HepG2 (cell line): ENCODE results near the gene XXYLT1. TPM values are rescaled to one million over a fixed set of nuclear protein-coding genes. Genes with fewer than 3 reads are reported as not detected.

ENCODE experiments used
- ATAC-seq: fragments of 200-7000 bp; cut with Tn5 transposase; 3 replicates; pipeline ENCODE4 v1.9.1; 2020; ENCODE audit warnings: mild to moderate bottlenecking, moderate library complexity
- BruUV-seq: library from RNA; stranded (reverse); fragments of 400-500 nt; replicated peaks from 2 replicates; lab custom pipeline; 2021; lab: Mats Ljungman, UMichigan
- CTCF ChIA-PET: fragments of 300-600 bp; formaldehyde crosslinking; extraction: SDS; loops from one replicate; lab custom pipeline; 2021; ENCODE audit warnings: low total read pairs, inconsistent platforms, low intra/inter-chr PET ratio; lab: Yijun Ruan, JAX
- POLR2A ChIA-PET: fragments of 350-600 bp; sonication (Branson Sonifier 250); formaldehyde crosslinking; loops from one replicate; lab custom pipeline; 2020; ENCODE audit warnings: antibody characterized with exemption, inconsistent platforms; lab: Yijun Ruan, JAX
- DNase-seq: peaks from one replicate; pipeline ENCODE4 v3.0.0-alpha.2; 2015; ENCODE audit warnings: low spot score
- FAIRE-seq: peaks from 3 replicates; lab custom pipeline; 2011; peaks lifted over from hg19 to GRCh38; lab: Jason Lieb, UNC
- H2AFZ ChIP-seq: one replicate; pipeline ENCODE4 v1.6.1; 2011; ENCODE audit warnings: low read length, inconsistent platforms
- H3K27ac ChIP-seq: fragments of 300-600 bp; 3 replicates; pipeline ENCODE4 v1.8.0; 2011; ENCODE audit warnings: mixed run types, mild to moderate bottlenecking, mixed read lengths, low read length, inconsistent platforms; ENCODE audit not compliant: insufficient read depth; ENCODE audit errors: extremely low read length
- H3K27me3 ChIP-seq, 2 experiments: fragments of 200-600 bp in 1 of 2; 2 replicates in 1 of 2; 3 replicates in 1 of 2; pipeline versions ENCODE4 v1.6.0 to v1.8.0; 2011; ENCODE audit warnings: low read length in 2 of 2, mild to moderate bottlenecking in 2 of 2, moderate library complexity in 2 of 2, inconsistent platforms in 1 of 2; ENCODE audit not compliant: insufficient read depth in 2 of 2, control insufficient read depth in 1 of 2
- H3K36me3 ChIP-seq, 2 experiments: fragments of 200-600 bp in 1 of 2; replicated peaks in 1 of 2; 2 replicates in 1 of 2; 3 replicates in 1 of 2; pipeline versions ENCODE4 v1.5.1 to v1.8.0; 2011; ENCODE audit warnings: low read length in 2 of 2, inconsistent platforms in 1 of 2; ENCODE audit not compliant: insufficient read depth in 2 of 2, control insufficient read depth in 1 of 2
- H3K4me1 ChIP-seq: 2 replicates; pipeline ENCODE4 v1.5.1; 2012; ENCODE audit warnings: low read length, inconsistent platforms; ENCODE audit not compliant: insufficient read depth
- H3K4me2 ChIP-seq: 2 replicates; pipeline ENCODE4 v1.6.0; 2011; ENCODE audit warnings: low read depth, low read length, inconsistent platforms
- H3K4me3 ChIP-seq, 3 experiments: fragments of 200-600 bp in 1 of 3; sonication (generic), shearing (Covaris generic) in 1 of 3; replicated peaks in 1 of 3; 2 replicates each; pipeline ENCODE4 v1.5.1; 2011 to 2016; ENCODE audit warnings: low read length in 3 of 3, inconsistent platforms in 2 of 3, low read depth in 2 of 3, mild to moderate bottlenecking in 2 of 3, control low read depth in 1 of 3, mixed read lengths in 1 of 3; ENCODE audit not compliant: insufficient read depth in 1 of 3
- H3K79me2 ChIP-seq: one replicate; pipeline ENCODE4 v1.6.1; 2011; ENCODE audit warnings: low read length, inconsistent platforms; ENCODE audit not compliant: insufficient read depth
- H3K9ac ChIP-seq: 2 replicates; pipeline ENCODE4 v1.6.0; 2011; ENCODE audit warnings: mild to moderate bottlenecking, low read depth, low read length, inconsistent platforms; ENCODE audit not compliant: insufficient read depth
- H3K9me3 ChIP-seq: 2 replicates; pipeline ENCODE4 v1.5.1; 2012; ENCODE audit warnings: mild to moderate bottlenecking, low read length
- H4K20me1 ChIP-seq: 2 replicates; pipeline ENCODE4 v1.6.0; 2011; ENCODE audit warnings: inconsistent platforms, mild to moderate bottlenecking, low read length, moderate library complexity; ENCODE audit not compliant: insufficient read depth
- CHD2 ChIP-seq: IDR thresholded peaks from 2 replicates; pipeline ENCODE4 v1.6.1; 2011; ENCODE audit warnings: low read depth, low read length, improper control_type of control experiment
- JUNB ChIP-seq: sonication (generic); formaldehyde crosslinking; IDR thresholded peaks from 2 replicates; pipeline ENCODE4 v1.8.0; 2022; ENCODE audit warnings: missing genetic modification reagents, mild to moderate bottlenecking, borderline replicate concordance
- NCOA1 ChIP-seq: sonication (generic); formaldehyde crosslinking; IDR thresholded peaks from 2 replicates; pipeline ENCODE4 v1.9.0; 2021; ENCODE audit warnings: missing genetic modification reagents
- NFE2 ChIP-seq: sonication (generic); formaldehyde crosslinking; IDR thresholded peaks from 2 replicates; pipeline ENCODE4 v1.4.0; 2020; ENCODE audit warnings: missing genetic modification reagents
- NR2C2 ChIP-seq: sonication (generic); formaldehyde crosslinking; IDR thresholded peaks from 2 replicates; pipeline ENCODE4 v1.4.0; 2020; ENCODE audit warnings: missing genetic modification reagents, mild to moderate bottlenecking, moderate library complexity, borderline replicate concordance
- ONECUT2 ChIP-seq: sonication (generic); formaldehyde crosslinking; IDR thresholded peaks from 2 replicates; pipeline ENCODE4 v1.4.0; 2020; ENCODE audit warnings: missing genetic modification reagents
- RFX3 ChIP-seq: IDR thresholded peaks from 2 replicates; pipeline ENCODE4 v1.6.1; 2016; ENCODE audit warnings: missing biosample characterization, missing genetic modification reagents
- TMF1 ChIP-seq: sonication (generic); formaldehyde crosslinking; IDR thresholded peaks from 2 replicates; pipeline ENCODE4 v1.8.1; 2022; ENCODE audit warnings: low read depth, missing genetic modification reagents
- ZFP90 ChIP-seq: sonication (generic); formaldehyde crosslinking; IDR thresholded peaks from 2 replicates; pipeline ENCODE4 v1.8.0; 2022; ENCODE audit warnings: missing genetic modification reagents, mild to moderate bottlenecking, inconsistent platforms, borderline replicate concordance
- ZNF619 ChIP-seq: sonication (generic); formaldehyde crosslinking; IDR thresholded peaks from 2 replicates; pipeline ENCODE4 v1.4.0; 2020; ENCODE audit warnings: mild to moderate bottlenecking, missing genetic modification reagents
- ZNF878 ChIP-seq: sonication (generic); formaldehyde crosslinking; IDR thresholded peaks from 2 replicates; pipeline ENCODE4 v1.8.1; 2023; ENCODE audit warnings: mild to moderate bottlenecking, missing genetic modification reagents, moderate library complexity
- ZSCAN20 ChIP-seq: sonication (generic); formaldehyde crosslinking; IDR thresholded peaks from 2 replicates; pipeline ENCODE4 v1.4.0; 2020; ENCODE audit warnings: missing genetic modification reagents, mild to moderate bottlenecking, borderline replicate concordance
- WGBS: methylation state at CpG from one replicate; pipeline ENCODE4 v1.1.6; 2017; ENCODE audit warnings: low lambda C conversion rate; 5-methylcytosine and 5-hydroxymethylcytosine counted together
- in situ Hi-C: cut with HindIII; loops from 2 replicates; pipeline ENCODE4 v1.10.0; 2017; ENCODE audit warnings: low pct_unique_long_range_greater_than_20kb; ENCODE audit not compliant: extremely low pct_ligation_motif_present
- intact Hi-C: fragments of 100-400 bp; cut with micrococcal nuclease; formaldehyde crosslinking; loops from one replicate; pipeline ENCODE4 v1.10.0; 2022; ENCODE audit not compliant: unreplicated experiment
- polyA plus RNA-seq, 8 experiments: library from polyadenylated mRNA; depleted of rRNA in 3 of 8; stranded (reverse) in 7 of 8; unstranded in 1 of 8; fragments of >200 nt; fragmentation: Illumina TruSeq in 4 of 8; extraction: Trizol in 4 of 8; gene quantifications; 2 replicates each; pipeline versions ENCODE4 v1.2.1 to v1.2.3, GENCODE V29; 2011 to 2016; ENCODE audit warnings: low read depth in 4 of 8, missing spikeins in 1 of 8, mixed read lengths in 1 of 8; ENCODE audit not compliant: insufficient read depth in 1 of 8
- total RNA-seq, 5 experiments: library from RNA; depleted of rRNA; stranded (reverse); fragments of >200 nt; fragmentation: Illumina TruSeq; extraction: Trizol; gene quantifications; 2 replicates each; pipeline ENCODE4 v1.2.3, GENCODE V29; 2016; ENCODE audit warnings: low read depth in 1 of 5

Gene XXYLT1
- total and polyA plus RNA-seq, 2 of the 13 experiments (the other 11 are each of a cell fraction or from before 2014, with no cell fraction given), result 17.7 to 19.0 TPM

DNA sequence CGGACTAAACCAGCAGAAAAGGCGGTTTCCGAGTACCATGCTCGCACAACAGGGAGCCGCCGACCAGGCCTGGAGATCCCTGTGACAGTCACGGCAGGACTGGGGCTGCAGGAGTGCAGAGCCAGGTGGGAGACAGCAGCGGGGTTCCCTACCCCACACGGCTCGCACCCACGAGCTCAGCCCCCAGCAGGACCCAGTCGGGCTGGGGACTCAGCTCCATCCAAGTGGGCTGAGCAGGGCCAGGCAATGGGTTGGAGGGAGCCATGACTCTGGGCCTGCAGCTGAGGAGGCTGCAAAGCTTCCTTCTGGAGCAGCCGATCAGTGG is 15.8 kb downstream of the XXYLT1 start:
- Histone ChIP-seq H2AFZ (no peak overlapping the region), H3K4me3 (no peak overlapping the region), H3K9ac (no peak overlapping the region), H3K4me2 (no peak overlapping the region), H3K27ac (no peak overlapping the region), H3K36me3 (peaks cover 0 to 2% of the 10 kb centered on the region in 2 experiments; a peak in 2 of 5 replicates), H3K27me3 (no peaks in the 10 kb centered on the region), H3K9me3 (no peaks in the 10 kb centered on the region), H3K4me1 (peaks cover 20% of the 10 kb centered on the region), H4K20me1 (no peaks in the 10 kb centered on the region), H3K79me2 (peaks cover 25% of the 10 kb centered on the region)
- ATAC-seq, result no peak
- ChIA-PET CTCF (no interaction called here), POLR2A (interaction anchor here (0.6 kb wide), 1 partner anchor 256 kb away, joined by 3 read pairs; no protein-coding TSS in a partner anchor)
- no peak for FAIRE-seq
- WGBS, result 100% methylated on average over 3 of the region's 13 CpGs
- DNase-seq, result no peak
- TF ChIP-seq TMF1 (CRISPR knock-in tag) (no peak), RFX3 (CRISPR knock-in tag) (no peak), ONECUT2 (CRISPR knock-in tag) (no peak), NR2C2 (CRISPR knock-in tag) (no peak), NCOA1 (CRISPR knock-in tag) (no peak), CHD2 (no peak)
- intact Hi-C loops (no loop called here), in situ Hi-C loops (loop anchor here (5.0 to 10.0 kb wide), 2 partner anchors 250 to 583 kb away; partner anchors contain the start of gene LSG1)
- no TSS peak for BruUV-seq

DNA sequence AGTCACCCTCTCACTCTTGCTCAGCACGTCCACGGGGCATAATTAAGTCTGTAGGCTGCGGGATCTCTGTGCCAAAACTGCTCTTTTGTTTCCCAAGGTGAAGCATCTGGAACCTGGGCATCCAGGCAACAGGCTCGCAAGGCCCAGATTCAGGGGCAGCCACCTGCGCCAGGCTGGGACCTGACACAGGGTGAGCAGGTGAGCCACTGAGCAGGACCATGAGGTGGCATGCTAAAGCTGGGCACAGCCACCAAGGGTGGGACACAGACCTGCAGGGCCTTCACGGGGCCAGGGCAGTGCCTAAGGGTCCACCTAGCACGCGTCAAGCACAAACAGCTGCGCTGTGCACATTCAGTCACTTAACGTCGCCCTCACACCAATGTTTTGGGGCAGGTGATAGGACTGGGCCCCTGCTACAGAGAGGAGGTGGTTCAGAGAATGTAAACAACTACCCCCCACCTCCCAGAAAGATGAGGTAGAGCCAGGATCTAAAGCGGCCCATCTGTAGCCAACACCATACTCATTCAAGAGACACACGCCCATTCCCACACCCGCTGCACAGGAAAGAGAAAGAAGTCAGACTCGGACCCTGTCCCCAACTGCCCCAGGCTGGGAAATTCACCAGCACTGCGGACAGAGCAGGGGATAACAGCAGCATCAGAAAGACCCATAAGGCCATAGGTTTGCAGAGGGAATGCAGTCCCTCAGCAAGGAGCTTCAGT is 16.3 kb downstream of the XXYLT1 start:
- FAIRE-seq (no peak), DNase-seq (no peak), ATAC-seq (no peak)
- intact Hi-C loops, result no loop called here
- Histone ChIP-seq H3K27me3 (no peaks in the 10 kb centered on the region), H3K27ac (no peak overlapping the region), H3K4me3 (no peak overlapping the region), H3K79me2 (peaks cover 25% of the 10 kb centered on the region), H3K36me3 (peaks cover 0 to 2% of the 10 kb centered on the region in 2 experiments; a peak in 2 of 5 replicates), H4K20me1 (no peaks in the 10 kb centered on the region), H3K9me3 (no peaks in the 10 kb centered on the region), H2AFZ (no peak overlapping the region), H3K4me1 (peaks cover 20% of the 10 kb centered on the region), H3K9ac (no peak overlapping the region), H3K4me2 (no peak overlapping the region)
- ChIA-PET CTCF (no interaction called here), POLR2A (no interaction called here)
- WGBS, result 97% methylated on average over 14 of the region's 16 CpGs
- TF ChIP-seq ZSCAN20 (CRISPR knock-in tag) (no peak), NFE2 (CRISPR knock-in tag) (no peak), ZNF878 (CRISPR knock-in tag) (no peak), ZNF619 (CRISPR knock-in tag) (no peak), ZFP90 (CRISPR knock-in tag) (no peak), JUNB (no peak)
- in situ Hi-C loops, result loop anchor here (5.0 to 10.0 kb wide), 2 partner anchors 250 to 582 kb away; partner anchors contain the start of gene LSG1
- no TSS peak for BruUV-seq
